Cardiac septum (tissue), 1 donor: ENCODE data around the gene RDH14. TPM values are rescaled to one million over a fixed set of nuclear protein-coding genes. Genes with fewer than 3 reads are reported as not detected.

Source experiments
- total RNA-seq: library from RNA; stranded (reverse); fragmentation: NEBNext Ultra II Directional; extraction: Animal tissue kit (Norgen Biotek cat#: 25700); gene quantifications from one replicate; pipeline ENCODE4 v1.2.1, GENCODE V29; 2021
- donor health status: DM: no; HTN: no; CAD: no.

RDH14 gene
- total RNA-seq, 1 donor from 2014 or later: 35.4 TPM

Other genes with a start within 250 kb of the RDH14 start
- not detected for gene NT5C1B, start 28.9 kb upstream of the RDH14 start, total RNA-seq